Midbrain (tissue), 1 donor: ENCODE measurements around the gene CADM1.

Source experiments
- DNase-seq: peaks from one replicate; lab custom pipeline; 2025; lab: John Stamatoyannopoulos, UW

Gene CADM1

GRCh38 chr11:115208808-115209259 lies 295.4 kb downstream of the CADM1 start:
- no peak for DNase-seq

DNA sequence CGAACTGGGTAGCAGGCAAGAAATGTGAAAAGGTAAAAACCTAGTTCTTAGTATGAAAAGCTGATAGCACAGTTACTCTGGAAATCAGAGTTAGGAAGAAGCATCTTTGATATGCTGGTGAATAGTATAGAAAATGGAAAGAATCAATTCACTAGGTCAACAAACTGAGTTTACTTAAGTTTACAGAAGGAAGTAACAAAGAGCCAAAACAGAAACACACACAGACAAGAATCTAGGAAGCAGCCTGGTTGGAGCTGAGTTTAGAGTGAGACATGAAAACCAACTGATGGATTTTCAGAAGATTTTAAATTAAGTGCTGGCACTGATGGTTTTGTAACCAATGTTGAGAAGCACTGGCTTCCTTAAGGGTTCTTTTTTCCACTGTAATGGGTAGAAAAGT lies 296.3 kb downstream of the CADM1 start:
- no peak for DNase-seq

DNA sequence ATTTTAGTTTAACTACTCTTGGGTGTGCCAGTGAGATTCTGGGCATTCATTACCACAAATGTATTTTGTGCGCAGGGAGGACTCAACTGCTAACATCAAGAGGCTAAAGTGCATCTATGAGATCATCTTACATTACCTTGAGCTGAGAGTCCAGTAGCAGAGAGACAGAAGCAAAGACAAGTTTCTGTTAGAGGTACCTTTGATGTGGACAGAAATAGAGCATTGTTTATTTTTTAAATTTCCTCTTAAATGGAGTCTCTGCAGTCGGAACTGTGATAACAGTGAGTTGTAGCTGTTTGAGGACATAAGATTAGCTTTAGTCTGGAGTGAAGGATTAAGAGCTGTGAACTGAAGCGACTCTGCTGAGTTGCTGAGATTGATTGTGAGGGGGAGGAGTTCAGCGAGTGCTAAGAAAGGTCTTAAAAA lies 297.0 kb downstream of the CADM1 start:
- no peak for DNase-seq

DNA sequence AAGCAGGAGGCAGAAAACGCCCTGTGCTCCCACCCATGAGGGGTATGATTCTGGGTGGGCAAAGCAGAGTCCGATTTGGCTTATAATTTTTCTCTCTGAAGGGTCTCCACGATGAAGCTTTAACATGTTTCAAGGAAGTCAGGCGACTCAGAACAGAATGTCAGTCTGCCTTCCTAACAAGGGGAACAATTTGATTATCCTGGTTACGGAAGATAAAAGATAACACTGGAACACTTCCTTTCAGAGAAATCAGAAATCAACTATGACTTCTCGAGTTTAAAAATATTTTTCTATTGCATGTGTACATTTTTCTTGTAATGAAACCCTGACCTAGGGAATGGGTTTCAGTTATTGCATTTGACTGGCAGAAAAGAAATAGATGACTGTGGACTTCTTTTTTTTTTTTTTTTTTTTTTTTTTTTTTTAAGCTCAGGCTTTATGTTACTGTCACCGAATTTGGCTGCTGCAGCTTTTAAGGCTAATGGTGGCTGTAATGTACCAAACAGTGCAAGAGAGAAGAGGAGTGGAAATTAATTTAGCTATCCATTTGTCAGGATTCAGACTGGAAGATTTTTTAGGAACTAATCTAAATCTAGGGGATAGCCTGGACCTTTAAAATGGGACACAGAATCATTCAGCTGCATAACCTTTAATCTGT lies 297.7 kb downstream of the CADM1 start:
- DNase-seq: no peak

- no peak for DNase-seq
Measured at GRCh38 chr11:115202900-115203552, 301.2 kb downstream of the CADM1 start.

GRCh38 chr11:115202074-115202473 lies 302.1 kb downstream of the CADM1 start:
- no peak for DNase-seq

DNA sequence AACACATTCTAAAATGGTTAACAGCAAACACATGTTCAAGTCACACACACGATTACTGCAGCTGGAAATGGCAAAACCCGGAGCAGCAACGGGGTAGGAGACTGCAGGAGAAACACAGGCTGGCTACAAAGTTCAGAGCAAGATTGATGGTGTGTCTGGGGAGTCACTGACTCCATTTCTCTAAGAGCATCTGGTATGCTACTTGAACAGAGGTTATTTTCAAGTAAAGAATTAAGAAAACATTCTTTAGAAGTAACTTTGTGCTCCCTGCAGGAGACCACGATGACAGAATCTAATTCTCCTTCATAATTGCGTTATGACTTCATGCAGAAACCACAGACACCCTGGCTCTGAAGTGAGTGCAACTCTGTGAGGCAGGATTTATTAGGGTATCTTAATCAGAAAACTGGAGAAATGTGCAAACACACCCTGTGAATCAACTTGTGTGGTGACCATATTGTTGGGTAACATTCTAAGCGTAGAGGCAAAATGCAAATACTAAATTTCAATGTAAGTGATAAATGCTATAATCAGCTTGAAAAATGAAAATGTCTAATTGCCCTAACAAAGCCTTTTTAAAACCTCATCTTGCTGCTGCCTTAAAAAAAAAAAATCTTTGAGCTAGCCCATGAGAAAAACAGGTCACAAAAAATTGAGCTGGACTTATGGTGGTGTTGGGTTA lies 303.0 kb downstream of the CADM1 start:
- DNase-seq: no peak

- DNase-seq: no peak
Measured at GRCh38 chr11:115199481-115200069, 304.6 kb downstream of the CADM1 start.

GRCh38 chr11:115198321-115198741 lies 305.9 kb downstream of the CADM1 start:
- DNase-seq: no peak

DNA sequence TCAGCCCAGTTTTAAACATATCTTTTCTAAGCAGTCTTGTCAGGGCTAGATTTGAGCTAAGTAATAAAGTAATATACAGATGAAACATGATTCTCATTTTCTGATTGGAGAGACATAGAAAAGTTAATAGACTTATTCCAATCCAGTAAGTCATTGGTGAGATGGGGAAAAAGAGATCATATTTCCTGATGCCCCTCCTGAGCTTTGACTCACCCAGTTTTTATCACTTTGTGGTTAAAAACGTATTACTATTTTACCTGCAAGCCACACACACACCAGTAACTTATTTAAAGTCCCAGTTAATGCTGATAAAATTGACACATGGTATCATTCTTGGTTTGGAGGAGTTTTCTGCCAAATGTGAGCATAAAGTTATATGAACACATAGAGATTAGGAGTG lies 306.8 kb downstream of the CADM1 start:
- DNase-seq: no peak

- DNase-seq: no peak
Measured at GRCh38 chr11:115197031-115197430, 307.2 kb downstream of the CADM1 start.

GRCh38 chr11:115194802-115195110 lies 309.5 kb downstream of the CADM1 start:
- DNase-seq: no peak

DNA sequence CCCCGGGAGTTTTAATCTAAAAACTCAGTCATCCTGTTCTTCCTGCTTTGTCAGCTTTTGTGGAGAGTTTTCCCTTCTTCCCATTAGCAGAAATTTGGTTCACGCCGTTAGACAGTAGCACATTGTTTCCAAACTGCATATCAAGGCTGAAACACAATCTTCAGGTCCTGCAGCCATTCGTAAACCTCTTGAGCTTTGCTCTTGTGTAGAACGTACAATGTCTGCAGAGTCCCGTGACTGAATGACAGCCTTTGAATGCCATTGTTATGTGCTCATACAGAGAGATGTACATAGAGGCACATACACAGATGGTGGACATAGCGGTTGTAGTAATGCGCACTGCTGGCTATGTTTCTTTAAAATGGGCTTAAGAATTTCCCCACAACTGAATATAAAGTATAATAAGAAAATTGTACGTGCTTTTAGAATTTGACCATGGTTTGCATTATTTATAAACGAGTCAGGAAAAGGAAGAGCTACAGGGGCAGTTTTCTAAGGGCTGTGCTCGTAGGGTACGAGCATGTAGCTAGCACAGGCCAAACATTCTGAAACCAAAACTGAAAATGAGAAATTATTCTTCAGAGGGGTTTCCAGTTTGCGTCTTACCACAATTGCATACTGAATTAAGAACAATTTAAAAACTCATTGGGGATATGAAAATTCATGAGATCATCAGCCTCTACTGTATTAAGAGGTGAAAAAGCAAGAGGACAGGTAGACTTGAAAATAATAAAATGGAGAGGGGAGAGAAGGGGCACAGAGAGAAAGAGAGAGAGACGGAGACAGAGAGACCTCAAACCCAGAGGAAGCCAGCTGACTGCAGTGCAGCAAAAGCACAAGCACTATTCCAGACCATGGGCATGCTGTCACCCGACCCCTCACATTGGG lies 310.1 kb downstream of the CADM1 start:
- no peak for DNase-seq

DNA sequence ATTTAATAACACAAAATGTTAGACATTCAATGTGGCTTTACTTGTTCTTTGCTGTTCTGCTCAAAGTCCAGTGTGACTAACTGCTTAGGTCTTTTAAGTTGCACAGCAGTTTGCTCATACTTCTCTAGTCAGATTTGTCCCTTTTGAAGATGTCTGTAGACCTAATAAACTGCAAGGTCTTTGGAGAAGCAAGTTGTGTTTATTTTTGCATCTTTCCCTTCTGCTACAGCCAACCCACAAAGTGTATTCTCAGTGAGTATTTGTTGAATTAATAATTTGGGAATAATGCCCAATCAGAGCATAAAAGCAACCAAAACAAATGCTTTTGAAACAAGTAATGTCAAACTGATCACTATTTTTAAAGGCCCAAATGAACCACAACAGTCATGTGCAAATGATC lies 312.5 kb downstream of the CADM1 start:
- DNase-seq: no peak

DNA sequence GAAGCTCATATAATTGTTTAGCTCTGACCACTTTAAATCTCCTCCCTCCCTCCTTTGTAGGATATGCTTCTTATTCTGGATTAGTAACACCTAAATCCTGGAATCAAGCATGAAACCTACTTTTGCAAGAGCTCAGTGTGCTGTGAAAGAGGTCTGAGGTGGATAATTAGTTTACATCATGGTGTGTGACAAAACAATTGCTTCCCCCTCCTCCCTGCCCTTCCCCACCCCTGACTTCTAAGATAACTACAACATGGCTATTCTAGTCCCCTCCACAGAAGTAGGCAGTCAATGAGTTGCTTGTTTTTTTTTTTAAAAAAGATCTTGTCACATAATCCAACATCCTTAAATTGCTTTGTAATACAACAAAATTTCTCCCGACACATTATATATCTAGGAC lies 314.0 kb downstream of the CADM1 start:
- DNase-seq: no peak

DNA sequence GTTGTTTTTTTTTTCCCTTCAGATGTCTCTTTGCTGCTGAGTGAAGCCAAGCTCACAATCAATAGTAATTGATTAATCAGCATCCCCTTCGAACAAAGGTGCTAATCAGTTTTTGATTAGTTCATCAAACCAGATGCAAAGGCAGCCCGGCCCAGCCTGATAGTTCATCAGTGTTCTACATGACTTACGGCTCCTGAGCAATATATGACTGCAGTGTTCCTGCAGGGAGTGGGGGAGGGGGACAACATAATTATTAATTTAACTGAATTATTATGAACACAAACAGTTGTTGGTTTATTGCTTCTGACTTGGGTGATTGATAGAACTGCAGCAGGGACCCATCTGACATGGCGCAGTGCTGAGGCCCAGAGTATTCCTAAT lies 315.3 kb downstream of the CADM1 start:
- no peak for DNase-seq

- DNase-seq: no peak
Measured at GRCh38 chr11:115188188-115188897, 315.9 kb downstream of the CADM1 start.

GRCh38 chr11:115185931-115186330 lies 318.3 kb downstream of the CADM1 start:
- DNase-seq: no peak

DNA sequence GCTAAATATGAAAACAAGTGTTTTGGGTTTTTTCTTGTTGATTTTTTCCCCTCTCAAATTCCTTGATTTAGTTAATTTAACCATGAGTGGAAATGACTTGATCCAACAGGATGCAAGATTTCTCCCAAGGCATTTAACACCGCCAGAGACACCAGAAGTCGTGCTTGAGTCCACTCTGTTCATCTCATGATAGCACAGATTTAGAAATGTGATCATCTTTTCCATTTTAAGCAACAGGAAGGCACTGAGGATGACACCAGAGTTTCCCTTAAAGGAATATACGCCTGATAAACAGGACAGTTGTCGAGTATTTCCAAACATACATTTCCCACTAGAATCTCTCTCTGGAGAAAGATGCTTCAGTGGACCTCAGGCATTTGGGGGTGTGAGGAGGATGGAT lies 318.7 kb downstream of the CADM1 start:
- DNase-seq: no peak

DNA sequence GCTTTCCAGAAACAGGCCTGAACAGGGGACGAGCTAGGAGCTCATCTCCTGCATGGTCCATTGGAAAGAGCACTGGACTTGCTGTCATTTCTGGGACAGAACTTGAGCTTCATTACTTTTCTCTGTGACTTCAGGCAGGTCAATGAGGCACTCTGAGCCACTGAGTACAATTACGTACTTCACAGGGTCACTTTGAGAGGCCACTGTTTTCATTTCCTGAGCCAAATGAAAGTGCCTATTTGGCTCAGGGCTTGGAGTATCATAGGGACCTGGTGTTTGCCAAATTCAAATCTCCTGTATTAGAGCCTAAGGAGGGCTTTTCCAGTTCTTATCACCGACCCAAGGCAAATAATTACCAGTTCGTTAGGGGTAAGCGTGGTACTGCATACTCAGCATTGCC lies 319.3 kb downstream of the CADM1 start:
- no peak for DNase-seq

GRCh38 chr11:115183830-115184229 lies 320.4 kb downstream of the CADM1 start:
- no peak for DNase-seq
